Activated CD4-positive, alpha-beta T cell treated with anti-CD3 and anti-CD28 coated beads, Interleukin-2, amount 10 ng/mL, durations not matched to agents 24 days and 14 days (primary cell): ENCODE measurements around the gene ESRRA. TPM values are rescaled to one million over a fixed set of nuclear protein-coding genes. Genes with fewer than 3 reads are reported as not detected.
"Not testable (repeated sequence)": the region's sequence is repeated elsewhere in the genome, so short reads cannot be mapped to it uniquely, and the experiment has no call there.

ENCODE experiments used
- DNase-seq: peaks from one replicate; pipeline ENCODE4 v3.0.0; 2022
- H3K27ac Mint-ChIP-seq: one replicate; pipeline ENCODE4 v1.8.0; 2022; ENCODE audit warnings: mild to moderate bottlenecking, mixed read lengths
- H3K27me3 Mint-ChIP-seq: one replicate; pipeline ENCODE4 v1.8.0; 2022; ENCODE audit warnings: mixed read lengths
- H3K36me3 Mint-ChIP-seq: one replicate; pipeline ENCODE4 v1.8.0; 2022; ENCODE audit warnings: low read depth, mild to moderate bottlenecking, mixed read lengths
- H3K4me1 Mint-ChIP-seq: one replicate; pipeline ENCODE4 v1.8.0; 2021; ENCODE audit warnings: mixed read lengths
- H3K4me3 Mint-ChIP-seq: one replicate; pipeline ENCODE4 v1.8.0; 2022; ENCODE audit warnings: mild to moderate bottlenecking, moderate library complexity, mixed read lengths
- H3K9me3 Mint-ChIP-seq: one replicate; pipeline ENCODE4 v1.8.0; 2021; ENCODE audit warnings: mixed read lengths
- intact Hi-C: fragments of 100-400 bp; cut with micrococcal nuclease; formaldehyde crosslinking; loops from one replicate; pipeline ENCODE4 v1.15.1; 2023
- total RNA-seq: library from RNA; stranded (reverse); gene quantifications from 2 replicates; pipeline ENCODE4 v1.2.3, GENCODE V29; 2022

Gene ESRRA
- total RNA-seq, 1 donor from 2014 or later, result 60.6 TPM

DNA sequence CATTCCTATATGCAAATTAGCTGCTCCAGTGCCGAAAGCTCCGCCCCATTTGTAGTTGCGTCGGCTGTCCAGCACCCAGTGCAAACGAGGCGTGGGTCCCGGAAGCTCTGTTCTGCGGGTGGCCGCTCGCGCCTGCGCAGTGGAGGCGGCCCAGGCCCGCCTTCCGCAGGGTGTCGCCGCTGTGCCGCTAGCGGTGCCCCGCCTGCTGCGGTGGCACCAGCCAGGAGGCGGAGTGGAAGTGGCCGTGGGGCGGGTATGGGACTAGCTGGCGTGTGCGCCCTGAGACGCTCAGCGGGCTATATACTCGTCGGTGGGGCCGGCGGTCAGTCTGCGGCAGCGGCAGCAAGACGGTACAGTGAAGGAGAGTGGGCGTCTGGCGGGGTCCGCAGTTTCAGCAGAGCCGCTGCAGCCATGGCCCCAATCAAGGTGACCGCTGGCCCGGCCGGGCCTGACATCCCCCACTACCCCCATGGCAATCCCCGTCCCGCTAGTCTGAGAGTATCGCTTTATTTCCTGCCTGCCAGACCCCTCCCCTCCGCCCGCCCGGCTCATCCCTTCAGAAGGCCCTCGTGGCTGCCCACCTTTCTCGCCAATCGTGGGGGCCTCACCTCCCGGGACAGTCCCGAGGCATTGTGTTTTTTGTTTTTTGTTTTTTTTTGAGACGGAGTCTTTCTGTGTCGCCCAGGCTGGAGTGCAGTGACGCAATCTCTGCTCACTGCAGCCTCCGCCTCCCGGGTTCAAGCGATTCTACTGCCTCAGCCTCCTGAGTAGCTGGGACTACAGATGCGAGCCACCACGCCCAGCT is 12.8 kb downstream of the ESRRA start, which contains the start of gene PRDX5:
Gene PRDX5 (plus strand): TSS at position 161 of the 805 bp plus-strand sequence. CDS start 95 bp downstream, at position 256.
- no peaks in the 10 kb centered on the region for H3K27me3 Mint-ChIP-seq
- intact Hi-C loops, result loop anchor here (1.0 kb wide), 6 partner anchors 13 to 49 kb away; partner anchors contain the start of genes CCDC88B, ESRRA and GPR137
- peak within 1 kb of the TSS; percentile 97 for H3K27ac Mint-ChIP-seq
- peaks cover 42% of the 10 kb centered on the region for H3K36me3 Mint-ChIP-seq
- H3K4me1 Mint-ChIP-seq, result peaks cover 31% of the 10 kb centered on the region
- peak within 1 kb of the TSS; percentile 92 for H3K4me3 Mint-ChIP-seq
- peak; percentile 99 for DNase-seq
- H3K9me3 Mint-ChIP-seq, result no peaks in the 10 kb centered on the region

DNA sequence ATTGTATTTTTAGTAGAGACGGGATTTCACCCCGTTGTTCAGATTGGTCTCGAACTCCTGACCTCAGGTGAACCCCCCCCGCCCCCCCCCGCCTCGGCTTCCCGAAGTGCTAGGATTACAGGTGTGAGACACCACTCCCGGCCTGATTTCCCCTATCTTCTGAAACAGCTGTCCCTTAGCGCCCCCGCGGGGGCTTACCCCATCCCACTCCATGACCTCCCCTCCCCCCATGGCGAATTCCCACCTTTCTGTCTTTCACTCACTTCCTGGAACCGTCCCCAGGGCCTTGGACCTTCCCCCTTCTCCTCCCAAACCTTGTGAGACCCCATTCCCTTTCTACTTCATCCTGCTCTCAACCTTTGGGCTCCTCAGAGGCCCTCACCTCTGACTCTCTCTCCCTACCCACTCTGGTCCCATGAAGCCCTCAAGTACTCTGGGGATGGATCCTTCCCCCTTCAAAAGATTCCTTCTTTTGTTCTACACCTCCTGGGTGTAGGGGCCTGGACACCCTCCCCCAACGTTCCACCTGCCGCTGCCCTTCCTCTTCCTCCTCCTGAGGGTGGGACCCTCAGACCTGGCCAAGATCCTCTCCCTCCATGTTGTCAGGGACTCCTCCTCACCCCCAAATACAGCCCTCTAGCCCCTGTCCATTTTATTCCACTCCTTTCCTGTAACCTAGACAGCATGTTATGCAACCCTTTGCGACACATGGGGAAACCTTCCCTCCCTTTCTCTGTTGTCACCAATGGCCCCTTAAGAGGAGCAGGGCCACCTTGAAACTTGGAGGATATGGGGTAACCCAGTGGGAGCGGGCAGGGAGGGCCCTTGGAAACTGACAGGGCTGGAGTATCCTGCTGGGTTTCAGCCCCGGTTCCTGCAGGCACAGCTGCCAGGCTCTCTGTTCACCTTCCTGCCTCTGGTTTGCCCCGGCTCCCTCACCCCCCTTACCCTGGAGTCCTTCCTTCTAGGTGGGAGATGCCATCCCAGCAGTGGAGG is 13.7 kb downstream of the ESRRA start:
- Mint-ChIP-seq H3K4me1 (peaks cover 30% of the 10 kb centered on the region), H3K9me3 (no peaks in the 10 kb centered on the region), H3K27me3 (no peaks in the 10 kb centered on the region), H3K36me3 (peaks cover 39% of the 10 kb centered on the region), H3K27ac (peak overlapping the region; percentile 97), H3K4me3 (peak overlapping the region; percentile 92)
- intact Hi-C loops, result loop anchor here (1.0 kb wide), 2 partner anchors 12 to 34 kb away; partner anchors contain the start of gene GPR137
- DNase-seq, result no peak

DNA sequence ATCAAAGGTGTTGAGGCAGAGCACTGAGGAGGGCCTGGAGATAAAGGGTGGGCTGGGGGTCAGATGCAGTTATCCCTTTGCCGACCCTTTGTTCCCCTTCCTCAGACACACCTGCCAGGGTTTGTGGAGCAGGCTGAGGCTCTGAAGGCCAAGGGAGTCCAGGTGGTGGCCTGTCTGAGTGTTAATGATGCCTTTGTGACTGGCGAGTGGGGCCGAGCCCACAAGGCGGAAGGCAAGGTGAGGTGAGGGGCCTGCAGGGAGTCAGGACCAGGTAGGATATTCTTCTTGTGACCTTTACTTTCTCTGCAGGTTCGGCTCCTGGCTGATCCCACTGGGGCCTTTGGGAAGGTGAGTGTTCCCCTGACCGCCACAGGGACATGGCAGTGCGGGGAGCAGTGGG is 15.2 kb downstream of the ESRRA start:
- peaks cover 32% of the 10 kb centered on the region for H3K36me3 Mint-ChIP-seq
- intact Hi-C loops, result no loop called here
- no peaks in the 10 kb centered on the region for H3K27me3 Mint-ChIP-seq
- DNase-seq, result no peak
- H3K4me3 Mint-ChIP-seq, result peak overlapping the region; percentile 6
- no peak overlapping the region for H3K27ac Mint-ChIP-seq
- H3K9me3 Mint-ChIP-seq, result no peaks in the 10 kb centered on the region
- H3K4me1 Mint-ChIP-seq, result peaks cover 30% of the 10 kb centered on the region

DNA sequence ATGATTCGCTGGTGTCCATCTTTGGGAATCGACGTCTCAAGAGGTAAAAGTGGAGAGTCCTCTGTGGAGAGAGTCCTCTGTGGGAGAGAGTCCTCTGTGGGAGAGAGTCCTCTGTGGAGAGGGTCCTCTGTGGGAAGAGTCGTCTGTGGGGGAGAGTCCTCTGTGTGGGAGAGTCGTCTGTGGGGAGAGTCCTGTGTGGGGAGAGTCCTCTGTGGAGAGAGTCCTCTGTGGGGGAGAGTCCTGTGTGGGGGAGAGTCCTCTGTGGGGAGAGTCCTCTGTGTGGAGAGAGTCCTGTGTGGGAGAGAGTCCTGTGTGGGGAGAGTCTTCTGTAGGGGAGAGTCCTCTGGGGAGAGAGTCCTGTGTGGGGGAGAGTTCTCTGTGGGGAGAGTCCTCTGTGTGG is 15.7 kb downstream of the ESRRA start:
- peaks cover 30% of the 10 kb centered on the region for H3K4me1 Mint-ChIP-seq
- H3K9me3 Mint-ChIP-seq, result no peaks in the 10 kb centered on the region
- peaks cover 32% of the 10 kb centered on the region for H3K36me3 Mint-ChIP-seq
- no peak for DNase-seq
- H3K27ac Mint-ChIP-seq, result no peak overlapping the region
- intact Hi-C loops, result no loop called here
- H3K27me3 Mint-ChIP-seq, result no peaks in the 10 kb centered on the region
- no peak overlapping the region for H3K4me3 Mint-ChIP-seq

DNA sequence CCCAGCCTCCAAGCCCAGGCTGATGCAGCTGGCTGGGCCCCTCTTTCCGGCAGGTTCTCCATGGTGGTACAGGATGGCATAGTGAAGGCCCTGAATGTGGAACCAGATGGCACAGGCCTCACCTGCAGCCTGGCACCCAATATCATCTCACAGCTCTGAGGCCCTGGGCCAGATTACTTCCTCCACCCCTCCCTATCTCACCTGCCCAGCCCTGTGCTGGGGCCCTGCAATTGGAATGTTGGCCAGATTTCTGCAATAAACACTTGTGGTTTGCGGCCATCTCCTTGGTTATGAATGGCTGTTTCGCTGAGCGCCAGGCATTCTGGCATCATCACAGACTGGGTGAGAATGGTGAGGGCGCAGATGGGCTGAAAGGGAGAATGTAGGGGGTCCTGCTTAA is 16.2 kb downstream of the ESRRA start:
- Mint-ChIP-seq H3K27ac (no peak overlapping the region), H3K27me3 (no peaks in the 10 kb centered on the region), H3K9me3 (no peaks in the 10 kb centered on the region), H3K4me1 (peaks cover 26% of the 10 kb centered on the region), H3K4me3 (no peak overlapping the region), H3K36me3 (peaks cover 28% of the 10 kb centered on the region)
- DNase-seq, result no peak
- intact Hi-C loops, result no loop called here

DNA sequence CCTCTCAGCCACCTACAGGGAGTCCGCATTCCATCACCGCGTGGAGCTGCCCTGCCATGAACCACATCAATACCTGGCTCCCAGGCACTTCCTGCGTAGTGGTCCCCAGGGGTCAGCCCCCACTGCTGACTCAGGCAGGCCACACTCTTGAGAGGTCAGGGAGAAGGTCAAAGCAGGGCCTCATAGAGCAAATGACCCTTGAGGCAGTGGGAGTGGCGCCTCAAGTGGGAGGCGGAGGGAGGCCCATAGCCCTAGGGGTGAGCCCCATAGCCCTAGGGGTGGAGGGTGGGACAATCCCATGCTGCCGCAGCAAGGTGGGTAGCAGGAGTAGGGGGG is 17.6 kb downstream of the ESRRA start:
- no peak for DNase-seq
- Mint-ChIP-seq H3K4me3 (no peak overlapping the region), H3K9me3 (no peaks in the 10 kb centered on the region), H3K36me3 (peaks cover 17% of the 10 kb centered on the region), H3K27me3 (no peaks in the 10 kb centered on the region), H3K27ac (no peak overlapping the region), H3K4me1 (peaks cover 22% of the 10 kb centered on the region)
- intact Hi-C loops, result no loop called here

DNA sequence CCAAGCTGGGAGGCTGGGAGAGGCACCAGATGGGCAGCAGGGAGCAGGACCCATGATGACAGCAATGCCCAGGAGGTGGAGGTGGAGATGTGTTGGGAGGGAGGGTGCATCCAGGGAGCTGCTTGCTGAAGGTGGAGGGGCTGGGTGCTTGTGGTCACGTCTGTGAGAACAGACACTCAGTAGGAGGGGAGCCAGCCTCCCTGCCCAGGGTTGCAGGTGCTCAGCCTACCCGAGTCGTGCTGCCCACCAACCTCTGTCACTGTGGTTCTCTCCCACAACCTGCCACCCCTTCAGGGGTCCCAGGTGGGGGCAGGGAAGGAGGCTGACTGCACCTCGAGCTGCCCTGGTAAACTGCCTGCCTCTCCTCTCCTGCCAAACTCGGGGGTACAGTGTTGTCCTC is 18.0 kb downstream of the ESRRA start:
- Mint-ChIP-seq H3K27ac (no peak overlapping the region), H3K27me3 (no peaks in the 10 kb centered on the region), H3K4me3 (no peak overlapping the region), H3K9me3 (no peaks in the 10 kb centered on the region), H3K36me3 (peaks cover 17% of the 10 kb centered on the region), H3K4me1 (peaks cover 22% of the 10 kb centered on the region)
- intact Hi-C loops, result no loop called here
- no peak for DNase-seq

DNA sequence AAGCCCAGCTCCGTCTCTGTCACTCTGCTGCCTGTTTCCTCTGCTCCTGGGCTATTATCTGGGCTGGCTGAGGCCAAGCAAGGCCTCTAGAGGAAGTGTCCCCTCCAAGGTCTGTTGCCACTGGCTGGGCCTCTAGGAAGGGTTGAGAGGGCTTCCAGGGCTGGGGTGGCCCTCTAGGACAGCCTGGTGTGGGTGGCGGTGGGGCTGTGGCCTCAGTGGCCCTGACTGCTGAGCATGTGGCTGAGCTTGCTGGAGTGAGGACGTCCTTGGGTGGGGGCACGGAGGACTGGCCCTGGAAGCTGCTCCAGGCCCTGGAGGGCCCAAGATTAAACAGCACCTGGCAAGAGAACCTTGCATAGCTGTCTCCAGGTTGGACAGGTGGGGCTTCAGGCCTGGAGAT is 18.7 kb downstream of the ESRRA start:
- H3K27ac Mint-ChIP-seq, H3K9me3 Mint-ChIP-seq, DNase-seq, H3K27me3 Mint-ChIP-seq, intact Hi-C loops, H3K4me3 Mint-ChIP-seq: not testable (repeated sequence)
- peaks cover 17% of the 10 kb centered on the region for H3K36me3 Mint-ChIP-seq
- peaks cover 20% of the 10 kb centered on the region for H3K4me1 Mint-ChIP-seq

DNA sequence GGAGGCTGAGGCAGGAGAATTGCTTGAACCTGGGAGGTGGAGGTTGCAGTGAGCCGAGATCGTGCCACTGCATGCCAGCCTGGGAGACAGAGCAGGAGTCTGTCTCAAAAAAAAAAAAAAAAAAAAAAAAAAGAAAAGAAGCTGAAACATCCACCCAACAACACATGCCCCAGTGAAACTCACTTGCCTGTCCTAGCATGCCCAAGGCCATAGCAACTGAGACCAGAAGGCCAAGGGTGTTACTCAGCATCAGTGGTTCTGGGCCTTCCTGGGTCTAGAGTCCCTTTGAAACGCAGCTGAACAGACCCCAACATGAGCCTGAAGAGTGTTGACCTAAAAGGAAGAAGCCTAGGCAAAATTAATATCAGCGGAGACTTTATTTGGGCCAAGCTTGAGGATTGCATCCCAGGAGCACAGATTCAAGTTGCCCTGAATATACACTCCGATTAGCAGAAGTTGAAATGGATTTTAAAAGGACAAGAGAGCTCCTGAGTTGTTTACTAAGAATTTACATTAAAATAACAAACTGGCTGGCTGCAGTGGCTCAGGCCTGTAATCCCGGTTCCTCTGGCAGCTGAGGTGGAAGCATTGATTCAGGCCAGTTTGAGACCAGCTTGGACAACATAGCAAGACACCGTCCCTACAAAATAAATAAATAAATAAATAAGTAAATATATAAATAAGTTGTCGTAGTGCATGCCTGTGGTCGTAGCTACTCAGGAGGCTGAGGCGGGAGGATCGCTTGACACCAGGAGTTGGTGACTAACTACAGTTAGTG is 19.6 kb downstream of the ESRRA start:
- Mint-ChIP-seq H3K9me3 (no peaks in the 10 kb centered on the region), H3K36me3 (peaks cover 17% of the 10 kb centered on the region), H3K4me3 (no peak overlapping the region), H3K27ac (no peak overlapping the region), H3K4me1 (peaks cover 12% of the 10 kb centered on the region), H3K27me3 (no peaks in the 10 kb centered on the region)
- no peak for DNase-seq
- intact Hi-C loops, result no loop called here

DNA sequence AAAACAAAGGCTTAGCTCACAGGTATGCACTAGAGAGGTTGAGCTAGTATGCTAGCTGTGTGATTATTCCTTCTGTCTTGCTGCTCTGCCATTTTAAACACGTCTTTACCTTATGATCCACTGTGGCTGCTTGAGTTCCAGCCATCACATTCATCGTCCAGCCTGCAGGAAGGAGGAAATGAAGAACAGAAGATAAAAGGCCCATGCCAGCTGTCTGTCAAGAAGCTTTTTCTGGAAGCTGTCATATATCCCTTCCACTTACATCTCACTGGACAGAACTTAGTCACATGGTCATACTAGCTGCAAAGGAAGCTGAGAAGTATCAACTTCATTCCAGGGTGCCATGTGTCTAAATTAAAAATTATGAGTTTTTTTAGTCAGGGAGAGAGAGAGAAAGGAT is 22.1 kb downstream of the ESRRA start:
- intact Hi-C loops, result no loop called here
- H3K27ac Mint-ChIP-seq, result no peak overlapping the region
- no peak overlapping the region for H3K4me3 Mint-ChIP-seq
- no peaks in the 10 kb centered on the region for H3K27me3 Mint-ChIP-seq
- H3K9me3 Mint-ChIP-seq, result no peaks in the 10 kb centered on the region
- peaks cover 5% of the 10 kb centered on the region for H3K36me3 Mint-ChIP-seq
- DNase-seq, result no peak
- peaks cover 8% of the 10 kb centered on the region for H3K4me1 Mint-ChIP-seq

DNA sequence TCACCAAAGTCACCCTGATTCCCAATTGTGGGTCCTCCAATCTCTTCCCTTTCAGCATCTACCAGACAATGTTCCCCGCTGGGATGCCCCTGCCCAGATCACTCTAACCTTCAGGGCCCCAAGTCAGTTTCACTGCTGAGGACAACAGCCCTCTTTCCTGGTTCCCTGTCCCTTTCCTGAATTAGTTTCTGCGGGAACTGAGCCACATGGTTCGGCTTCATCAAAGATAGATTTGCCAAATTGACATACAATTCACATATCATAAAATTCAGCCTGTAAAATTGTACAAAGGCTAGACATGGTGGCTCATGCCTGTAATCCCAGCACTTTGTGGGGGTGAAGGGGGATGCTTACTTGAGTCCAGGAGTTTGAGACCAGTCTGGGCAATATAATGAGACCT is 22.7 kb downstream of the ESRRA start:
- Mint-ChIP-seq H3K9me3 (no peaks in the 10 kb centered on the region), H3K4me1 (peaks cover 8% of the 10 kb centered on the region), H3K4me3 (no peak overlapping the region), H3K36me3 (peaks cover 3% of the 10 kb centered on the region), H3K27me3 (no peaks in the 10 kb centered on the region), H3K27ac (no peak overlapping the region)
- intact Hi-C loops, result no loop called here
- DNase-seq, result no peak

DNA sequence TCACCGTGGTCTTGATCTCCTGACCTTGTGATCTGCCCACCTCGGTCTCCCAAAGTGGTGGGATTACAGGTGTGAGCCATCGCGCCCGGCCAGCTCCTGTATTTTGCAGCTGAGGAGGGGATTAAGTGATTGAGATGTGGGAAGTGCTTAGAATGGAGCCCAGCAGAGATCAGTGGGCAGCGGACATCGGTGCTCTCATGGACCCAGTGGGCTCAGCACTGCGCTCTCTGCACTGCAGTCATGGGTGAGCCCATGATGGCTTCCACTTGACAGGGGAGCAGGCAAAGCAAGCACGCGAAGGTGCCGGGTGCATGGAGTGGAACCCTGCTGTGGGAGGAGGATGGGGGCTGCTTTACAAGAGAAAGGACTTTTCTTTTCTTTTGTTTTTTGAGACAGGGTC is 25.6 kb downstream of the ESRRA start:
- intact Hi-C loops, result loop anchor here (1.0 kb wide), 2 partner anchors 9 to 13 kb away; partner anchors contain the start of genes CCDC88B and PRDX5
- DNase-seq, result no peak
- Mint-ChIP-seq H3K36me3 (peaks cover 9% of the 10 kb centered on the region), H3K4me1 (peaks cover 14% of the 10 kb centered on the region), H3K4me3 (no peak overlapping the region), H3K27ac (no peak overlapping the region), H3K27me3 (no peaks in the 10 kb centered on the region), H3K9me3 (no peaks in the 10 kb centered on the region)
